Esophagus mucosa (tissue), 1 donor: ENCODE measurements around the gene SLC25A21. TPM values are rescaled to one million over a fixed set of nuclear protein-coding genes. Genes with fewer than 3 reads are reported as not detected.

Source experiments
- ATAC-seq: fragments of 200-7000 bp; cut with Tn5 transposase; one replicate; pipeline ENCODE4 v1.9.1; 2020
- total RNA-seq: library from RNA; stranded (reverse); gene quantifications from one replicate; pipeline ENCODE4 v1.2.4, GENCODE V29; 2023
- donor health status: DM: yes; HTN: yes; CAD: no.

Gene SLC25A21
- total RNA-seq, 1 donor from 2014 or later: 0.80 TPM

DNA sequence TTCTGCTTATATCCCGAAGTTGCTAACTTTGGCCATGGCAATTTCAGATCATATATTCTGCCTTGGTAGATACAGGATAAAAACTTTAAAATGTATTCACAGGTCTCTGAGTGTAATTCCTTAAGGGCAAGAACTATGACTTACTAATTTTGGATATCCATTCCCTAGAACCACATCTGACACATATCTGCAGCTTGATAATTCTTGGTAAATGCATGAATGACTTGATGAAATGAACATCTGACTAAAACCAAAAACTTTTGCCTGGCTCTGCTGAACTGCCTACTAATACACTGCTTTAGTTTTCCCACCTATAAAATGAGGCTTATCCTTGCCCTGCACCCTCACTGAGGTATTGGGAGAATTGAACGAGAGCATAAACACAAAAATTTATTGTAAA lies 32.2 kb downstream of the SLC25A21 start:
- no peak for ATAC-seq

- ATAC-seq: no peak
Measured at GRCh38 chr14:37139710-37140109, 32.7 kb downstream of the SLC25A21 start.

DNA sequence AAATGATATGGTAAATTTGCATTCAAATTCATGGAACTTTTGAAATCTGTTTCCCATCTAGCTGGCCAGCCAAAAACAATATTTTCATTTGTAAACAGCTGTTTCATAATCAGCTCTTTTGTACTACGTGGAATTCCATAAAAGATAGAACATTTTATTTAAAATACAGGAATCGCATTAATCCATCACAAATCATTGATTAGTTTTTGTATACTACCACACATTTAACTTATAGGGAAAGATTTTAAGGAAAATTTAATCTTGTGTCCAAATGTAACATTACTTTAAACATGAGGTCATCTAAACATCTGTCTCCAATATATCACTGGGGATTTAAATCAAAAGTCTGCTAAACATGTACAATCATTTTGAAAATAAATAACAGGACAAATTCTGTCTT lies 33.5 kb downstream of the SLC25A21 start:
- no peak for ATAC-seq

GRCh38 chr14:37133284-37133913 lies 39.0 kb downstream of the SLC25A21 start:
- ATAC-seq: no peak

DNA sequence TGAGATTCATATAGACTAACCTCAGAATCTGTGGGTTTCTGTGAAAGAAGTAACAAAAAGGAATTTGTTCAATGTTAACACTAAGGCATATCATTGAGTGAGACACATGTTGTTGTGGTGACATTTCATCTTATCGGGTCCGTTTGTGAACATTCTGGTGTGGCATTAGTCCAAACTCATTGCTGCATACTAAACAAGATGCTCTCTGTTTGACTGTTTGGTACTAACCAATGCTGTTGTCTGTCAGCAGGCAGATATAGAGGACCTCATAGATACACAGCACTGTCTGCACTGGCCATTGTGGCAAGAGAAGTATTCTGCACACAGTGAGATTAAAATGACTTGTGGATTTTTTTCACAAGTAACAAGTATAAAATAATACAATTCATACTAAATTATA lies 41.2 kb downstream of the SLC25A21 start:
- no peak for ATAC-seq

DNA sequence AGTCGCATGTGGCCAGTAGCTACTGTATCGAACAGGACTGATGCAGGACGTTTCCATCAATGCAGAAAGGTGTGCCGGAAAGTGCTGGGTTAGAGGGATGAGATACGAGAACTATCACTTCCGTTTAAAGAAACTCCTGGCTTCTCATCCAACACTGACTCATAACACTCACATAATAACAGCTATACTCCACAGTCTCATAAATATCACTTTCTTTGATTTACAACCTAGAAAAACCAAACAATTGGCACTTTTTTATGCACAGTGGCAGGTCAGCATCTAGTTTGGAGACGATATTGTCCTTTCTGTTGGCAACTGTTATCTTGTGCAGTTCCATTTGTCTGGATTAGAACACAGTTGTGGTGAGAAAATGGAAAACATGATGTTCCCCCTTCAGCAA lies 43.4 kb downstream of the SLC25A21 start:
- ATAC-seq: no peak

DNA sequence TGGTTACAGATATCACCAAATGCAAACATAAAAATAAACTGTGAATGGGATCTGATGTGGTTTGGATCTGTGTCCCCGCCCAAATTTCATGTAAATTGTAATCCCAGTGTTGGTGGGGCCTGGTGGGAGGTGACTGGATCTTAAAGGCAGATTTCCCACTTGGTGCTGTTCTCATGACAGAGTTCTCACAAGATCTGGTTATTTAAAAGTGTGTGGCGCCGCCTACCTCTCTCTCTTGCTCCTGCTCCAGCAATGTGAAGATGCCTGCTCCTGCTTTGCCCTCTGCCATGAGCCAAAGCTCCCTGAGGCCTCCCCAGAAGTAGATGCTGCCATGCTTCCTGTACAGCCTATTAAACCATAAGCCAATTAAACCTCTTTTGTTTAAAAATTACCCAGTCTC lies 47.8 kb downstream of the SLC25A21 start:
- ATAC-seq: no peak

GRCh38 chr14:37122919-37123639 lies 49.3 kb downstream of the SLC25A21 start:
- ATAC-seq: no peak

- peak; percentile 99 for ATAC-seq
Measured at GRCh38 chr14:37122288-37122687, 50.1 kb downstream of the SLC25A21 start.

- no peak for ATAC-seq
Measured at GRCh38 chr14:37118673-37119366, 53.6 kb downstream of the SLC25A21 start.

DNA sequence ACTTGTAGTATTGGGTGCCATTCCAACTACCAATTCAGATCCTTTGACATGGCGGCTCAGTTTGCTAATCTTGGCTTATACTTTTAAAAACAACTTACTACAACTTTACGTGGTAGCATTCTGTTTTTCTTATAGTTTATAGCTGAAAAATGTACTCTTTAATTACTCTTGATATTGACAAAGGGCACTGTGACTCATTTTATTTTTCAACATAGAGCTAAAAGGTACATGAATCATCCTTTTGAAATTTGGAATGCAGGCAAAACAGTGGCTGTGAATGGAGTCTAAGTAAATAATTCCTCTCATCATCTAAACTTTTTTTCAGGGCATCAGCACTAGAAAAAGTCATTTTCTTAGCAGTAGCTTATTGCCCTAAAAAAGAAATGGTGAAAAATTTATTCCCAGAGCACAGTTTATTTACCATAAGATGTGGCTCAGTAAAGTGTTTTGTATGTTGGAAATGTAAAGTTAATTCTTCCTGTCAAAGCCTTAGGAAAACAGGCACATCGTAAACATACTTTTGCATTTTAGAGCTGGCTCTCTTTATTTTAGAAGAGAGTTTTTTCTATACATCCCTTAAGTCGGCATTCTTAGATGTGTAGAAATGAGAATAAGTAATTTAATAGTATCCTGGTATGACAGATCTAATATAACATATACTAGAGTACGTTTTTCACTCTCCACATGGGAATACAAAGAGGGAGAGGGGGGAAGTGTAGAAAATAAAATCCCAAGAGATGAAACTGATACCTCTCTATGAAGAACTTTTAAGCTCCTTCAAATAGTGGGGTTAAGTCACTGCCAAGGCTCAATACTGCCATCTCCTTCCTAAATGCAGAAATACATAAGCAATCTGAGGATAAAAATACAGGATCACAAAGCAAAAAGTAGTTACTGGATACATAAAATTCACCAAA lies 55.2 kb downstream of the SLC25A21 start:
- peak; percentile 72 for ATAC-seq

DNA sequence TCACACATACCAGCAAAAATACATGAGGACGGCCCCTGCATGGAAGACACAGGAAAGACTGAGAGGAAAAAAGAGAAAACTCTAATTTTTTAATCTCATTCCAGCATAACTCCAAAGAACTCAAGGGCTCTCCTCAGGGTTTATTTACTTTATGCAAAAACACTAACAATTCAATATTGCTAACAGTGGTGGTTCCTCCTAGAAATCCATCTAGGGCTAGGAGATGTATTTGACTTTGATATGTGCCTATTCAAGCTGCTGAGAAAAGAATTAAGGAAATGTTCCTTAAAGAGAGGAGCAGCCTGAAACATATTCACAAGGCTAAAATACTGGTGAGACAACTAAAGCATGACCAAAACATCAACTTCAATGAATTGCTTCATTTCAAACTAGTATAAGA lies 57.0 kb downstream of the SLC25A21 start:
- no peak for ATAC-seq

GRCh38 chr14:37114559-37114958 lies 57.8 kb downstream of the SLC25A21 start:
- no peak for ATAC-seq

- ATAC-seq: no peak
Measured at GRCh38 chr14:37114002-37114401, 58.4 kb downstream of the SLC25A21 start.

GRCh38 chr14:37098132-37098531 lies 74.3 kb downstream of the SLC25A21 start:
- ATAC-seq: no peak

DNA sequence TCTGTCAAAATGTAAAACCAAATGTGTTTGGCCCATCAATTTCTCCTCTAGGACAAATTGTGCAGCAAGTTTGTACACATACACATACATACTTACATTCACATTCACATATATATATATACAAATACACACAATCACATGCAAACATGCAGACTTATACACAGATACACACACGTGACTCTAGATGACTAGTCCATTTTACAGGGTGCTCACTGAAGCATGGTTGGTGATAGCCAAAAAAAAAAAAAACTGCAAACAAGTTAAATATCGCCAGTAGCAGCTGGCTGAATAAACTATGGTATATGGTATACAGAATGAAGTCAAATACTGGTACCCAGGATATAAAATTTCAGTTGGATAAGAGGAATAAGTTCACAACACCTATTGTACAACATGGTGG lies 77.9 kb downstream of the SLC25A21 start:
- no peak for ATAC-seq

DNA sequence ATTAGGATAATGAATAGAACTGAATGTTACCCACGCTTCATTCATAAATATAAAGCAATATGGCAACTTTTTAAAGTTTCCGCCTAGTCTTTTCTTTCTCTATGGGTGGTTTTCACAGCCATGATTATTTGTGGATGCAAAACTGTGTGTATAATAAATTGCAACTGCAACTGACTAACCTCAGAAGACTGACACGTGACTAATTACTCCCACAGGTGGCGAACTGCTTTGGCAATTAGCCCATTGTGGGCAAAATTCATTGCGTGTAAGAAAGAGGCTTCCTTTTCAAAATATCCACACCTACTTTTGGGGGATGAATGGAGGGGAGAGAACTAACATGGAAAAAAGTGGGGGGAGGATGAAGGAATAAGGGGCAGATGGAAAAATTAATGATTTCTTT lies 79.0 kb downstream of the SLC25A21 start:
- no peak for ATAC-seq

DNA sequence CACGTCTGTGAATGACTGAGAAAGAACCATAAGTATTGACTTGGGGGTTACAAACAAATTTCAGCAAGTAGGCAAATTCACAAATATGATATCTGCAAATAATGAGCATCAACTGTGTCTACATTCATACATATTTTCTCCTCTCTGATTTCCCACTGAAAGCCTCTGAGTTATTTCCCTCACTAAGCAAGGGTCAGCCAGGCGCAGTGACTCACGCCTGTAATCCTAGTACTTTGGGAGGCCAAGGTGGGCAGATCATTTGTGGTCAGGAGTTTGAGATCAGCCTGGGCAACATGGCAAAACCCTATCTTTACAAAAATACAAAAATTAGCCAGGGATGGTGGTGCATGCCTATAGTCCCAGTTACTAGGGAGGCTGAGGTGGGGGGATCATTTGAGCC lies 80.8 kb downstream of the SLC25A21 start:
- no peak for ATAC-seq

- ATAC-seq: no peak
Measured at GRCh38 chr14:37090026-37090425, 82.4 kb downstream of the SLC25A21 start.

DNA sequence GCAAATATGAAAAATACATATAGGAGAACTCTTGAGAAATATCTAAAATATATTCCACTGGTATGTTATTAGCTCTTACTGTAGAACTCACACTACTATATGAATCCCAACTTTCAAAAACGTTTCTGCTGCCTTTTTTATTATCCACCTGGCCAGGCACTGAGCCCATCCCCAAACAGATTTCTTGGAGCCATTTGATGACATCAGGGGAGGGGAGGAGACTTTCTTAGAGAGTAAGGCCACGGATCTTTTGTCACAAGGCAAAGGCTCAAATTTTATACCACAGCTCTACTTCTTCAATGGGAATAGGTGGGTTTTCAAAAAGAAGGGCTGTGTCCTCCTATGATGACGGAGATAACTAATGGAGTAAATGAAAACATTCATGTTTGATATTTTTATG lies 83.0 kb downstream of the SLC25A21 start:
- no peak for ATAC-seq

DNA sequence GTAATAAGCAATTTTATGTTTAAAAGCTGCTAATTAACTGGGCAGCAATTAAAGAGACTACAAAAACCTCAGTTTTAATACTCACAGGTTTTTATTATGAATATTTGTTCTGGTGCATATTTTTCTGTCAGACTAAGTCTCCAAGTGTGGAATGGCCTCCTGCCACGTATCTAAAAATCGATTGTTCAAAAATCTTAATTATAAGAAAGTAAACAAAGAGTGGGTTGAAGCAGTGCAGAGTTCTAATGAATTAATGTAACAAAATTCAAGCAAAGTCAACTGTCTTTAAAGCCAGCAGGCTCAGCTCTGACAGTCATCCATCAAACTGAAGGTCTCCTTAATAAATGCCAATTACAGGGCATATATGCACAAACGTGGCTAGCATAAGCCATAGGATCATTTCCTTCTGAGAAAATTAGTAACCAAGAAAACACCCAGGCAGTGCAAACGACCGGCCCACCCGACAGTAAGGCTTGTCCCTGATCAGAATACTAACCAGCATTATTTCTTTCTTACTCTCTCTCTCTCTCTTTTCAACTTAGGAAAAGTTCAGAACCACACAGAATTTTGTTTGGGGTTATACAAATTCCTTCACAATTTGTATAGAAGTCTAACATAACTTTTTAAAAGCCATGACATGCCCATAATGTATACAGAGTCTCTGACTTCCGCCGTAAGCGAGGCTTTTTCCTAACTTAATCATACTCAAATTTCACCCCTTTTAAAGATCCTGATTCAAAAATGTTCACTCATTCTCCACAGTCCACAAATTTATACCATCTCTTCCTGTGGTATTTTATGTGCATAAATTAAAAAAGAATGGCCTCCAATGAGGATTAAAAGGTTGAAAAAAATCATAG lies 83.8 kb downstream of the SLC25A21 start:
- no peak for ATAC-seq

DNA sequence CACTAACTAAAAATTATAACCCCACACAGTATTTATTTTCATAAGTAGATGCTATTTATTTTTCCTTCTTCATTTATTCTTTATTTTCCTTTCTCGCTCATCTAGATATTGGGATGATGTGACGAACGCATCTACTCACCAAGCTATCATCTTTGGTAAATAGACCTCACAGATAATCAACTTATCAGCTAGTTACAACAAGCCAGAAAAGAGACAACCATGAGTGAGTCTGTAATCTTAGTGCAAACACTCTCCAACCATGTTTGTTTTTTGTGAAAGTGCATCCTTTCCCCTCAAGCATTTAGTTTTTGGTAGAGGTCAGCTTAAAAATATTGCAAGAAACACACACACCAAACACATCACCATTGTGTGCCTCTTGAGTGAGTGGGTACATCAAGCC lies 84.9 kb downstream of the SLC25A21 start:
- no peak for ATAC-seq
